Hematopoietic multipotent progenitor cell treated with erythropoietin and hydrocortisone succinate and interleukin-3 and kit ligand, for 15 days (in vitro differentiated cells): ENCODE results near the gene COASY.
"Not testable (repeated sequence)": the region's sequence is repeated elsewhere in the genome, so short reads cannot be mapped to it uniquely, and the experiment has no call there.

Source experiments
- DNase-seq: peaks from one replicate; pipeline ENCODE4 v3.0.0-alpha.2; 2015; ENCODE audit warnings: low spot score

COASY gene

DNA sequence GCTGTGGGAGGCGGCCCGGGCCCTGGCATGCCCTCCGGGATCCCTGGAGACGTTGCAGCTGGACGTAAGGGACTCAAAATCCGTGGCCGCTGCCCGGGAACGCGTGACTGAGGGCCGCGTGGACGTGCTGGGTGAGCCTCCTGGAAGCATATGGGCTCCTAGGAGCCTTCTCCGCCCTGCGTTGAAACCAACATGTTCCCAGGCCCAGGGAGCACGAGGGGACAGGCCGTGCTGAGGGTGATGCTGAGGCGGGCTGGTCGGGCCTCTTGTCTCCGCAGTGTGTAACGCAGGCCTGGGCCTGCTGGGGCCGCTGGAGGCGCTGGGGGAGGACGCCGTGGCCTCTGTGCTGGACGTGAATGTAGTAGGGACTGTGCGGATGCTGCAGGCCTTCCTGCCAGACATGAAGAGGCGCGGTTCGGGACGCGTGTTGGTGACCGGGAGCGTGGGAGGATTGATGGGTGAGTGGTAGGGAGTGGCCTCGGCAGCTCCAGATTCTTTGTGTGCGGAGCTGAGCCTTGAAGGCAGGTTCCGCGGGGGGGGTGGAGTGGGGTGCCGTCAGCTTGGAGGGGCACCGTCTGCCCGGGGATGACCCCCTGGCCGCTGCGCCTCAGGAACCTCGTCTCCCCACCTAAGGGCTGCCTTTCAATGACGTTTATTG lies 8.7 kb upstream of the COASY start:
- DNase-seq, result no peak

DNA sequence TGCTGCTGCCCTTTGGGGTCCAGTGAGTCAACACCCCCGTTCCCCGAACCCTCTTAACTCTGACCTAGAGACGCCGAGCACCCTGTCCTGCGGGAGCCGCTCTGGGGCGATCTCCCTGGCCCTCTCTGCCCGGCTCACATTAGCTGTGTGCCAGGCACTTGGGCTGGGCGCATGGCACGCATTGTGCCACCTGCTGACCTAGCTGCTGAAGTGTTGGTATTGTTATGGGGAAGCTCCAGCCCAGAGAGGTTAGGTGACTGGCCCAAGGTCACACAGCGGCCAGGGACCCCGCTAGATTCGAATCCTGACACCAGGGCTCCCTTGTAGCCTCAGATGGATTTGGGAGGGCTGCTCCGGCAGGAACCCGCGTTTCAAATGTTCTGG lies 8.1 kb upstream of the COASY start:
- no peak for DNase-seq

DNA sequence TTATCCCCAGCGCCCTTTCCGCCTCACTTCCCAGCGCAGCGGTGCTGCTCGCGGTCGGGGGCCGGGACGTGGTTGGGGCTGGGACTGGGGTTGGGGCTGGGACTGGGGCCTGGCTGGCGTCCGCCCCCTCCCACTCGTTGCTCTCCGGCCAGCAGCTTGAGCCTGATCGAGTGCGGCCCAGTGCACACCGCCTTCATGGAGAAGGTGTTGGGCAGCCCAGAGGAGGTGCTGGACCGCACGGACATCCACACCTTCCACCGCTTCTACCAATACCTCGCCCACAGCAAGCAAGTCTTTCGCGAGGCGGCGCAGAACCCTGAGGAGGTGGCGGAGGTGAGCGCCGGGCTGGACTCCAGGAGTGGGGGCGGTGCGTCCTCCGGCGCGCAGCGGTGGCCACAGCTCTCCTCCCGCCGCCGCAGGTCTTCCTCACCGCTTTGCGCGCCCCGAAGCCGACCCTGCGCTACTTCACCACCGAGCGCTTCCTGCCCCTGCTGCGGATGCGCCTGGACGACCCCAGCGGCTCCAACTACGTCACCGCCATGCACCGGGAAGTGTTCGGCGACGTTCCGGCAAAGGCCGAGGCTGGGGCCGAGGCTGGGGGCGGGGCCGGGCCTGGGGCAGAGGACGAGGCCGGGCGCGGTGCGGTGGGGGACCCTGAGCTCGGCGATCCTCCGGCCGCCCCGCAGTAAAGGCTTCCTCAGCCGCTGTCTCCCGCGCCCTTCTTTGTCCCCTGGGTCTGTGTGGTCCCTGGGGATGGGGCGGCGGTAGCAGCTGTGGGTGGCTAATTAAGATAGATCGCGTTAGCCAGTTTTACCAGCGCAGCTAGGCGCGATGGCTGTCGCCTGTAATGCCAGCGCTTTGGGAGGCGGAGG lies 7.5 kb upstream of the COASY start:
- no peak for DNase-seq

DNA sequence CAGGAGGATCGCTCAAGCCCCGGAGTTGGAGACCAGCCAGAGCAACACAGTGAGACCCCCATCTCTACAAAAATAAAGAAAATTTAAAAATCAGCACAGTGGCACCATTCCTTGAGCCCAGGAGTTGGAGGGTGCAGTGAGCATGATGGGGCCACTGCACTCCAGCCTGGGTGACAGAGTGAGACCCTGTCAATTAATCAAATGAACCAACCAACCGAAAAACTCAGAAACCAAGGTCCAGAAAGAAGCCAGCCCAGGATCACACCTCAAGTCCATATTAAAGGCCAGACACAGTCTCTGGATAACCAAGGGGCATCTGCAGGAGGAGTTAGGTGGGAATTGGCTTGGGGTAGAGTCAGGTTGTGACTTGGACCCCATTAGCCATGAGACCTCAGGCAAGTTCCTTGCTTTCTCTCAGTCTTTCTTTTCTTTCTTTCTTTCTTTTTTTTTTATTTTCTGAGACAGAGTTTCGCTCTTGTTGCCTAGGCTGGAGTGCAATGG lies 6.8 kb upstream of the COASY start:
- no peak for DNase-seq

DNA sequence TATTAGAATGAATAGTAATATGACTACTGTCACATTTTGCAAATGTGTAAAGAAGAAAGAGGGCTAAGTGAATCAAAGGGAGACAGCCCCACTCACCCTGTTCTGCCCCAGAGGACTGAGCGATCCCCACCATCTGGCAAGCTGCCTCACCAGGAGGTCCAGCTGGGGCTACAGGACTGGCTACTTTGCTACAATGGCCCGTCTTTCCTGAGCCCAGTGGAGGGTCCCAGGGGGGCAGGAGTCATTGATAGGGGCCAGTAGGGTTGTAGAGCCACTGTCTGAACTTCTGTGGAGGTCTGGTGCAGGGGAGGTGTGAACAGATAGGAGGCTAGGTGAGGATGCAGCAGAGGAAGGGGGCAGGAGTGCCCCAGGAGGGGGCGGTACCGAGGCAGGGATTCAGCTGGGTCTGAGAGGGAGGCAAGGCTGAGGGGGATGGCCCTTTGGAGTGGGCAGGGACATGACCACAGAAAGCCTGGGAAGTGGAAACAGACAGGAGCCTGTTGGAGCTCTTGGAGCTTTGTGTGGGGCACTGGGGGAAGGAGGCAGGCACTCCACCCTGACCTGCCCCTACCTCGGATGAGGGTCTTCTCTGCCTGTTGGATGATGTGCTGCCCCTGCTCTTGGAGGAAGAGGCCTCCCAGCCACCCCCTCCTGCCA lies 5.9 kb upstream of the COASY start:
- DNase-seq, result not testable (repeated sequence)

DNA sequence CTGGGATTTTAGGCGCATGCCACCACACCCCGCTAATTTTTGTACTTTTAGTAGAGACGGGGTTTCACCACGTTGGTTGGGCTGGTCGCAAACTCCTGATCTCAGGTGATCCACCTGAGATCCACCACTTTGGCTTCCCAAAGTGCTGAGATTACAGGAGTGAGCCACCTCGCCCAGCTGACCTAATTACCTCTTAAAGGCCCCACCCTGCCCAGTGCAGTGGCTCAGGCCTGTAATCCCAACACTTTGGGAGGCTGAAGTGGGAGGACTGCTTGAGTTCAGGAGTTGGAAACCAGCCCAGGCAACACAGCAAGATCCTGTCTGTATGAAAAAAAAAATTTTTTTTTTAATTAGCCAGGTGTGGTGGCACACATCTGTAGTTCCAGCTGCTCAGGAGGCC lies 2.9 kb upstream of the COASY start:
- no peak for DNase-seq

DNA sequence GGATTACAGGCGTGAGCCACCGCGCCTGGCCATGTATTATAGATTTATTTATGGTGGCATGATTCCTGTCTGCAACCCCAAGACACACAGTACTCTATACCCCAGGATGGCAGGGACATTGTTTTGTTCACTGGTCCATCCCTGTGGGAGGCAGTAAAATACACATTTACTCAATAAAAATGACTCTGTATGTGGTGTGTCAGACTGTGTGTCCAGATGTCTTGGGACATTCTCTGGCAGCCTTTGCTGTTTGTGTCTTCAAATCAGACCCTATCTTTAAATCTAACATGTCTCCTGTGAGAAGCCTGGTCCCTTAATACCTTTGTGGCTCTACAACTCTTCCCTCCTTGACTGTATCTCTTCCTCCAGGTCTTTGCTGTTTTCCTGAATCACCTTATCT lies 1.7 kb upstream of the COASY start:
- DNase-seq, result no peak

DNA sequence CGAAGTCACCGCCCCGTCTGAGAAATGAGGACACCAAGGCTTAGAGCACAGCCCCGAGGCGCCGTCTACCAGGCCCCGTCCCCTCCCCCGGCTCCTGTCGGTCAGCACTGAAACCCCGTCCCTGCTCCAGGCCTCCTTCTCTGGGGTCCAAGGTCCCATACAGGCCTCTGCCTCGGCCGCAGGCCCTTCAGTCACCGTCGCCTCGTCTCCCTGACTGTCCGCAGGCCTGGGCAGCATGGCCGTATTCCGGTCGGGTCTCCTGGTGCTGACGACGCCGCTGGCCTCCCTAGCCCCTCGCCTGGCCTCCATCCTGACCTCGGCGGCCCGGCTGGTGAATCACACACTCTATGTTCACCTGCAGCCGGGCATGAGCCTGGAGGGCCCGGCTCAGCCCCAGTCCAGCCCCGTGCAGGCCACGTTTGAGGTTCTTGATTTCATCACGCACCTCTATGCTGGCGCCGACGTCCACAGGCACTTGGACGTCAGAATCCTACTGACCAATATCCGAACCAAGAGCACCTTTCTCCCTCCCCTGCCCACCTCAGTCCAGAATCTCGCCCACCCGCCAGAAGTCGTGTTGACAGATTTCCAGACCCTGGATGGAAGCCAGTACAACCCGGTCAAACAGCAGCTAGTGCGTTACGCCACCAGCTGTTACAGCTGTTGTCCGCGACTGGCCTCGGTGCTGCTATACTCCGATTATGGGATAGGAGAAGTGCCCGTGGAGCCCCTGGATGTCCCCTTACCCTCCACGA lies 617 bp downstream of the COASY start:
- DNase-seq, result no peak

DNA sequence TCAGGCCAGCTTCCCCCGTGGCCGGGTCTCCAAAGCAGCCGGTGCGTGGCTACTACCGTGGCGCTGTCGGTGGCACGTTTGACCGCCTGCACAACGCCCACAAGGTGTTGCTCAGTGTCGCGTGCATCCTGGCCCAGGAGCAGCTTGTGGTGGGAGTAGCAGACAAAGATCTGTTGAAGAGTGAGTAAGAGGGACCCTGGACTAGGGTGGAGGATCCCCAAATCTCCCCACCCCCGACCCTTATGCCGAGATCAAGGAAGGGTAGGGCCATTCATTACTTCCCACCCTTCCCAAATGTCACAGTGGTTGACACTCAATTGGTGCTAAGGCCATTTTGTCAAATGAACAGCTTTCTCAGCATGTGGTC lies 1.2 kb downstream of the COASY start:
- DNase-seq, result no peak

DNA sequence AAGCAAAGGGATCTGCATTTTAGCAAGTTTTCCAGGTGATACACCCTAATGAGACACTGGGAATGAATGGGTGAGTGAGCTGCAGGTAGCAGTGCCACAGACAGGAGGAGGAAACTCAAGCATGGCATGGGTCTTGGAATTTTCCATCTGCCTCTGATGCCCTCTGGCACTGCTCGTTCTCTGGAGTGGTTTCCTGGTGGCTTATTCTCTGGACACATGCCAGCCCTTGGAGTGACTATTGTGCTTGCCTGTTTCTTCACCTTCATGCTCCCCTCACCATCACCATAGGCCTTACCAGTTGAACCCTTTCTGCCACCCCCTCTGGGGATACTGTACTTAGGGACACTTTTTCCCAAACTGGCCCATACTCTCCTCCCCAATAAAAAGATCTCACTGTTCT lies 1.6 kb downstream of the COASY start:
- DNase-seq, result no peak

DNA sequence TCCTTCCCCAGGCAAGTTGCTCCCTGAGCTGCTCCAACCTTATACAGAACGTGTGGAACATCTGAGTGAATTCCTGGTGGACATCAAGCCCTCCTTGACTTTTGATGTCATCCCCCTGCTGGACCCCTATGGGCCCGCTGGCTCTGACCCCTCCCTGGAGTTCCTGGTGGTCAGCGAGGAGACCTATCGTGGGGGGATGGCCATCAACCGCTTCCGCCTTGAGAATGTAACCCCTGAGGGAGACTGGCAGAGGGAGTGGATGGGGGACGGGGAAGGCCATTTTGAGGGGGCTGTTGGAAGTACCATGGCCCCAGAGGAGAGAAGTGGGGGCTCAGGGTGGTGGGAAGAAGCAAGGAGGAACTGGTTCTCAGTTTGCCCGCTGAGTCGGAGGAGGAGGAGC lies 2.0 kb downstream of the COASY start:
- DNase-seq, result no peak

DNA sequence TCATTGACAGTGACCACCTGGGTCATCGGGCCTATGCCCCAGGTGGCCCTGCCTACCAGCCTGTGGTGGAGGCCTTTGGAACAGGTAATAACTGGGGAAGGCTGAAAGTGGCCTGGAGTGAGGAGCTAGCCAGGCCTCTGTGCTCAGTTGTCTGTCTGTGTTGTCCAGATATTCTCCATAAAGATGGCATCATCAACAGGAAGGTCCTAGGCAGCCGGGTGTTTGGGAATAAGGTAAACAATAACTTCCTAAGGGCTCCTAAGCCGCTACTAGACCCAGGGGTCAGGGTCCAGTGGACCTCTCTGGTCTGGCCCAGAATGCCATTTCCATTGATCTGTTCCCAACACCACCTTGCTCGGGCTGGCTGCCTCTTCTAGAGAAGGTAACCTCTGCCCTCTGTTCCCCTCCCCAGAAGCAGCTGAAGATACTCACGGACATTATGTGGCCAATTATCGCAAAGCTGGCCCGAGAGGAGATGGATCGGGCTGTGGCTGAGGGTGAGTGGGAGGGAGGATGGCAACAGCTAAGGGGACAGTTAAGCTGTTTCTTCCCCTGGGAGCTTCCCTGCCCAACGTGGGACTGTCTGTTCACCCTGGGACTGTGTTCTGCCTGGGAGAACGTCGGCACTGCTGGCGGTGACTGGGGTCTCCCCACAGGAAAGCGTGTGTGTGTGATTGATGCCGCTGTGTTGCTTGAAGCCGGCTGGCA lies 3.0 kb downstream of the COASY start:
- no peak for DNase-seq

DNA sequence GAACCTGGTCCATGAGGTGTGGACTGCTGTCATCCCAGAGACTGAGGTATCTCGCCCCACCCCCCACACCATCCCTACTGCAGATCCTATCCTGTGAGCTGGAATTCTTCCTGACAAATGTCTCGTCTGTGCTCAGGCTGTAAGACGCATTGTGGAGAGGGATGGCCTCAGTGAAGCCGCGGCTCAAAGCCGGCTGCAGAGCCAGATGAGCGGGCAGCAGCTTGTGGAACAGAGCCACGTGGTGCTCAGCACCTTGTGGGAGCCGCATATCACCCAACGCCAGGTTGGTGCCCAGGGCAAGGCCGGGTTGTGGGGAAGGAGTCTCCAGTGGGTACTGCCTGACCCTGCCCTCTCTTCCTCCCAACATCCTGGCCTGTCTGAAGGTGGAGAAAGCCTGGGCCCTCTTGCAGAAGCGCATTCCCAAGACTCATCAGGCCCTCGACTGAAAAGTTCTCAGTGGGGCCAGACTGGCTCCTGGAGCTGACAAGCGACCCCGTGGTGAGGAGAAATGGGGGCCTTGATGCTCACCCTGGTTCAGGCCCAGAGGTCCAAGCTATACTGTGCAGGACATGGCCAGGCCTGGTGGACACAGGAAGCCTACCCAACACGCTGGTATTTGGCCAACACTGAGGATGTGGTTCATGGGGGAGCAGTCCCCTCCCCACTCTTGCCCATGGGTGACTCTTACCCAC lies 3.7 kb downstream of the COASY start:
- no peak for DNase-seq

DNA sequence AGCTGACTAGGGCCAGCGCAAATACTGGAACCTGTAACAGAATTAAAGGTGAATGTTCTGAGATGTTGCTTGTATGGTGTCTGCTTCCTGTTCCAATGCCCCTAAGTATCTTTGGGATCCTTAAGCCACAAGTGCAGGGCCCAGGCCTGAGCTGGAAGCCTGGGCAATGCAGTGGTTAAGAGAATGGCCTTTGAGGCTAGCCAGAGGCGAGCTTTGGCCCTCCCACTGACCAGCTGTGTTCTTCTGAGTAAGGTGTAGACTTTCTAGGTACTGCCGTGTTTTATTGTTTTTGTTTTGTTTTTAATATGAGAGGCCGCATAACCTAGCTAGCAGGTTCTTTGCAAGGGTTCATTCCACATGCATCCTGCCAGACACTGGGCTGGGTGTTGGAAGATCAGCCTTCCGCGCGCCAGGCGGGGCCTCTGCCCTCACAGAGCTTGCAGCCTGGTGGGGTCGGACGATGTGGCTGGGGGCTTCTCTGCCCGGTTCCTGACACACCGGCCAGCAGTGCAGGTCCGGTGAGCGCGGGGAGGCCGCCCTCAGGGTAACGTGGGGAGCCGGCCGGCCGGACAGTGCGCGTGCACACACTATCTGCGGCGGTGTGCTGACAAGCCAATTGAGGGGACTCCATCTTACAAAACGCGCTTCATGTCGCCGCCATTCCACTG lies 4.4 kb downstream of the COASY start:
- peak; percentile 14 for DNase-seq

DNA sequence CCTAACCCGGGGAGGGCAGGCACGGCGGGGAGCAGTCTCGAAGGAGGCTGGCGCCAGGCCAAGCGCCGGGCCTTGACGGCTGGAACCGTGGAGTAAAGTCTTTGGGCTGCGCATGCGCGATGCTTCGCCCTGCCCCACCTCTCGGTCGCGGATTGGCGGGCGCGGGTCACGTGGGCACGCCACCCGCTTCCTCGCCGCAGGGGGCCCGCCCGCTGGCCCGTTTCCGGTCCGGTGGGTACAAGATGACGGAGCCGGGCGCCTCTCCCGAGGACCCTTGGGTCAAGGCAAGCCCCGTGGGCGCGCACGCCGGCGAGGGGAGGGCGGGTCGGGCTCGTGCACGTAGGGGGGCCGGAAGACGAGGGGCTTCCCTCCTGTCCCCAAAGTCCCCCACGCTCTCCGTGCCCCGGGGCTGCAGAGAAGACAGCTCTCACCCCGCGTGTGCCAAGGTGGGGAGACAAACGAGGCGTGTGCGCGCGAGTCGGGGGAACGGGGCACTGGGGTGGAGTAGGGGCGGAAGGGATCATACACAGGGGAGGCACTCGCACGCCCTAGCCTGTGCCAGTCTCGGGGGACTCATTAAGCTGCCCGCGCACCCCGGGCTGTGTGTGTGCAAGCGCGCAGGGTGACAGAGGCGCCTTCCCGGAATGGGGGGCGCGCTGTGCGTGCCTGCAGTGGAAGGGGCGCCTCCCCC lies 5.1 kb downstream of the COASY start, which contains the start of gene MLX:
Gene MLX, plus strand, starts transcription at position 218 of the 691 bp plus-strand sequence. Its CDS starts 25 bp downstream, at position 243.
- peak; percentile 97 for DNase-seq

DNA sequence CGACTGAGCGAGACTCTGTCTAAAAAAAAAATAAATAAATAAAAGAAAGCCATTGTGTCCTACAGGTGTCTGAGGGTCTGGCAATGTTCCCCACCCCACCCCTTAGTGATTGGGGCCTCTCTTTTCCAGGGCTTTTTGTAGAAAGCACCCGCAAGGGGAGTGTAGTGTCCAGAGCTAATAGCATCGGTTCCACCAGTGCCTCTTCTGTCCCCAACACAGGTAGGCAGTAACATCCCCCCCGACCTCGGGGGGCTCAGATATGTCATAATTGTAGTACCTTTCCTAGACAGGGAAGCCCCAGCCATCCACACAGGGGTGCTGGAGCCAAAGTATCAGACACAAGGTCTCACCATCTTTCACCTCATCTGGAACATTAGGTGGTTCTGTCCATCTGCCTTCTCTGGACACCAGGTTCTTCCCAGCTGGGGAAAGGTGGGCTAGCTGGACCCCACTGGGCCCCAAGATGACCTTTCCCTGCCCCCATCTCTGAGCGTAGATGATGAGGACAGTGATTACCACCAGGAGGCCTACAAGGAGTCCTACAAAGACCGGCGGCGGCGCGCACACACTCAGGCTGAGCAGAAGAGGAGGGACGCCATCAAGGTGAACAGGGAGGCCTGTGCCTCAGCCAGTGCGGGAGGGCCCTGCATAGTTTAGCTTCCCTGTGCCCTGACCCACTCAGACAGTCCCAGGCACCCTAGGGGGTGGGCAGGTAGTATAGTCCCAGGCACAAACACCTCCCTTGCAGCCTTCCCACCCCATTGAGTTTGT lies 6.6 kb downstream of the COASY start:
- DNase-seq, result no peak

DNA sequence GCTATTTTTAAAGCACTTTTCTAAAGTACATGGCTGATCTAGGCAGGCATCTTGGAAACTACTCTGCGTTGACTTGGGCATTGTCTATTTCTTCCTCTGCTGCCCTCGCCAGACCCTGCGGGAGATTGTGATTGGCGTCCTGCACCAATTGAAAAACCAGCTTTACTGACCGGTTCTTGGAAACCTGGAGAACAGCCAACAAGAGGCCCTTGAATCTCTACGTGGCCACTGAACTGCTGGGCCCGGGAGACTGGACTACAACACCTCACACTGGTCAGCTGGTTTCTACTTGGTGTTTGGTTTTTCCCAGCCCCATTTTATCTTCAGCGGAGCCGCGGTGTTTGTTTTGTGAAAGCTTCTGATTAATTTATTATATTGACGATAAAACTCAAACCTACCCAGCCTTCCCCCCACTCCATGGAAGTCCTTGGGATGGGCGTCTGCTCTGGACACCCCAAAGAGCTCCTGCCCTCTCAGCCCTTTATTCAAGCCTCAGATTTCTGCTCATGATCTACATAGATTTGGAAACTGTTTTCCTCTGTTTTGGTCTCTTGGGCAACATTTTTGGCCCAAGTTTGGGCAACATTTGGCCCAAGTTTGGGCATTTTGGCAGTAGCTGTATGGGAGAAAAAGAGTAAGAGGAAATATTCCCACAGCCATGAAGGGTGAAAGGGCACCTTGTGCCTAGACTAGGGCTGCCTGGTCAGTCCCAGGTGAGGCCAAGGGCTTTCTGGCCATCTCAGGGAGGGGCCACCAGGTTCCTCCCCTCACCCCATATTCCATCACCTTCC lies 9.7 kb downstream of the COASY start:
- DNase-seq, result no peak

DNA sequence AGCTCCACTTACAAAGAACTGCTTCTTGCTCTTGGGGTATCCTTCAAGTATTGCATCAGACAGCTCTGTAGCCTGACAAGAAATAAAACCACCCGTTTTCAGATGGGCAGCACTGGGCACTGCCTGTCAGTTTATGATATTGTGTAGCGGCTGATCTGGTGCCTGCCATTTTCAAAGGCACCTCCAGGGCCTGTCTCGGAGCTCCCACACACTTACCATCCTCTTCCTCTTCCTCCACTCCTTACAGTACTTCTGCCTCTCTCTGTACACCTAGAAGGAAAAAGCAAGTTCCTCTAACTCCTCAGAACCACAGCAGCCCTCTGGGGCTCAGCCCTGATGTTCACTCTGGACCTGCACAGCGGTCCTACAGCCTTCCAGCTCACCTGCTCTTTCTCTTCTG lies 11.1 kb downstream of the COASY start:
- no peak for DNase-seq
